Activated CD8-positive, alpha-beta memory T cell treated with anti-CD3 and anti-CD28 coated beads for 48 hours (primary cell): Measurements from ENCODE around the gene IL23R.

Source experiments
- DNase-seq, 3 experiments: peaks; one replicate each; pipeline ENCODE4 v3.0.0-alpha.2; 2020; ENCODE audit warnings: low read depth in 2 of 3, low spot score in 2 of 3

IL23R gene

GRCh38 chr1:67148516-67149178 lies 17.6 kb upstream of the IL23R start:
- DNase-seq, result no peak

DNA sequence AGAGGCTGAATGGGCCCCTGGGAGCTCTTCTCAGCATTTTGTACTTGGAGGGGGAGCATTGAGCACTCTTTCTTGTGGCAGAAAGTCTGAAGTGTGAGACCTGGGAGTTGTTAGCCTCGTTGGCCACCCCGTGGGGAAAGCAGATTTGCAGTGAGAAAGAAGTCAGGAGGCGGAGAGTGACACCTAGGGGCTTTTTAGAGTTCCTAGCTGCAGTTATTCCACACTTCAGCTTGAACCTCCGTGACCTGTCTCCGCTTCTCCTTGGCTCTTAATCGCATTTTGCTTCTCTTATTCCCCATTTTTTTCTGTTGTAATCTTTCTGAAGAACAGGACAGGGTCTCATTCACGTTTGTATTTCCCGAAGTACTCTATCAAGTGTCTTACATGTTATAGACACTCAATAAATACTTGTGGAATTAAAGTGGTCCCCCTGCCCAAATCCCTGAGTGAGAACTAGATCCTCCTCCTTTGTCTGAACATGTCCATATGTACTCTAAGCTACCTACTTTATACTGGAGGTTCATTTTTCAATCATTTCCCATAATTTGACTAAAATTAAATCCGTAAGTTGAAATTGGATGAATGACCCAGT lies 17.0 kb upstream of the IL23R start:
- DNase-seq, result peak in 1 of 3 experiments; percentile 29

GRCh38 chr1:67150931-67151330 lies 15.3 kb upstream of the IL23R start:
- DNase-seq, result no peak

DNA sequence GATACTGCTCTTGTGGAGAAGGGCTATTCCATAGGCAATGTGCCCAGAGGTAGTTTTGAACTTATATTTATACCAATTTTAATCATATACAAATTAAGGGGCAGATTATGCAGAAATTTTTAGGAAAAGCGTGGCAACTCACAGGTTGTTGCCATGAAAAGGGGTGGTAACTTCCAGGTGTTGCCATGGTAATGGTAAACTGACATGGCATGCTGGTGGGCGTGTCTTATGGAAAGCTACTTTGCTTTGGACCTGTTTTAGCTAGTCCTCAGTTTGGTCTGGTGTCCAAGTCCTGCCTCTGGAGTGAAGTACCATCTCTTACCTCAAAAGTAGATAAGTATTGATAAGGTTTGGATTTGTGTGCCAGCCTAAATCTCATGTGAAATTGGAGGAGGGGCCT lies 7.9 kb upstream of the IL23R start:
- DNase-seq, result no peak

GRCh38 chr1:67159233-67159632 lies 7.0 kb upstream of the IL23R start:
- DNase-seq, result no peak

DNA sequence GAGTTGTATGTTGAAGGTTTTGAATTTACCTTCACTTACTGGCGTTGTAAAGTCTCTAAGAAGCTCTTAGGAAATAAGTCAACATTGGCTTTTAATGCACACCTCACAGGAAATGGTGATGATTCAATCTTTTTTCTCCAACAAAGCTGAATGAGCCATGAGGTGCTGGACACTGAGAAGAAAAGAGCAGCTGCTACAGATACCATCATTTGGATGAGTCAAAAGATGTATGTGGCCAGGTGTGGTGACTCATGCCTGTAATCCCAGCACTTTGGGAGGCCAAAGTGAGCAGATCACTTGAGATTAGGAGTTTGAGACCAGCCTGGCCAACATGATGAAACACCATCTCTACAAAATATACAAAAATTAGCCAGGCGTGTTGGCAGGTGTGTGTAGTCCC lies 3.3 kb upstream of the IL23R start:
- DNase-seq, result no peak

DNA sequence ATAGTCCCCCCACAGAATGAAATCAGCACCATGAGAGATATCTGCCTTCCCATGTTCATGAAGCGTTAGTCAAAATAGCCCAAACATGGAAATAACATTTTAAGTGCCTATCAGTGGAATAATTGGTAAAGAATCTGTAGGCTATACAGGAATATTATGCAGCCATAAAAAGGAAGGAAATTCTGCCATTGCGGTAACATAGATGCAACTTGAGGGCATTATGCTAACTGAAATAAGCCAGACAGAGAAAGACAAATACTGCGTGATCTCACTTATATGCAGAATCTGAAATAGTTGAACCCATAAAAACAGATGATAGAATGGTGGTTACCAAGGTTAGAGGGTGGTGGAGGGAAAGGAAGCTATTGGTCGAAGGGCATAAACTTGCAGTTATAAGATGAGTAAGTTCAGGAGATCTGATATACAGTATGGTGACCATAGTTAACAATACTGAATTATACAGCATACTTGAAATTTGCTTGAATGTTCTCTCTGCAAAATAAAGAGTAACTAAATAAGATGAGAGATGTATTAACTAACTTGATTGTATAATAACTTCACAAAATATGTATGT lies 699 bp upstream of the IL23R start:
- DNase-seq, result no peak

GRCh38 chr1:67169496-67169895 lies 3.2 kb downstream of the IL23R start:
- no peak for DNase-seq

GRCh38 chr1:67169932-67170331 lies 3.7 kb downstream of the IL23R start:
- DNase-seq, result no peak

- no peak for DNase-seq
Measured at GRCh38 chr1:67170751-67171573, 4.7 kb downstream of the IL23R start.

GRCh38 chr1:67171574-67171955 lies 5.3 kb downstream of the IL23R start:
- no peak for DNase-seq

DNA sequence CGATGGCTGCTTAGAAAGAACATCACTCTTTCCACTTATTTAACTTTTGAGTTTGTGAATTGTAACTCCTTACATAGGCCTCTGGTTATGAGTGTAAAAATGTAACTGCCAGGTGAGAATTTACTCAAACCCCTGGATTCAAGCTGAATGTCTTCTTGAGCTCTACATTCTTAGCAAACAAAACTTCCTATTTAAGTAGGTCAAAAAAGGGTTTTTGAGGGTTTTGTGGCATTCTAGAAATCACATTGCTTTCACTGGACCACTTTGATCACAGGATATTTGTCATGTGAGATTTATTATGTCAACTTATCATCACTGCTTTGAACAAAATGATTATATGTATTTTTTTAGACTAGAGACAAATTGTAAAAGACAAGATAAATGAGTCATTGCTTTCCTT lies 5.7 kb downstream of the IL23R start:
- no peak for DNase-seq

DNA sequence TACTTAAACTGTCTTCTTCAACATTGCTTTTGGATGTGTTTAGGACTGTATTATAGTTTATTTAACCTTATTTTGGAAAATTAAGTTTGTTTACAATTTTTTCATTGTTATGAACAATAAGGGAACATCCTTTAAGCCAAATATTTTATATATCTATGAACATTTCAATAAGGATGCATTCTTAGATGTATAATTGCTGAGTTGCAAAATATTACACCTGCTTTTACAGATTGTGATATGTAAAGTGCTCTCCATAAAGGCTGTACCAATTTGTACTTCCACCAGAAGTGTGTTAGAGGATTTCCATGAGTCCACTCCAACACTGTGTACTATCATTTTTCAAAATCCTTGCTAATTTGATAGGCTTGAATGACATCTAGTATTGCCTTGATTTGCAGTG lies 7.7 kb downstream of the IL23R start:
- DNase-seq, result no peak

- no peak for DNase-seq
Measured at GRCh38 chr1:67174716-67175284, 8.5 kb downstream of the IL23R start.

GRCh38 chr1:67175530-67176087 lies 9.4 kb downstream of the IL23R start:
- no peak for DNase-seq

GRCh38 chr1:67184838-67185421 lies 18.7 kb downstream of the IL23R start:
- DNase-seq, result no peak

GRCh38 chr1:67188137-67188536 lies 21.9 kb downstream of the IL23R start:
- no peak for DNase-seq

DNA sequence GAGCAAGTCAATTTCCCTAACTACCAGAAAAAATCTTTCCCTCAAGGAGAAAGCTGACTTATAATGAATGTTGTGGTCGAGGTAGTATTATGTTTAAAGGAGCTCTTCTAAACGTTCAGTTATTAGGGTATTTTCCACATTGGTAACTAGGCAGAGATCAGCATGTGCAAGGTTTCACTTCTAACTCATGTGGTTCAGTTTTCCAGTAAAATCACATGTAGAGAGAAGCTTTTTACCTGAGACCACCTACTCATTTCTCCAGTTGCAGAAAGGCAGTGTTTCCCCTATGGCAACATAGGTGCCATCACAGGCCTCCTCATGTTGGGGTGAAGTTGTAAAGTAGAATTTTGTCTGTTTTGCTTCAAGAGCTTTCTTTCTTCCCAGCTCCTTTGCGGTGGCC lies 23.7 kb downstream of the IL23R start:
- DNase-seq, result no peak

GRCh38 chr1:67190410-67190809 lies 24.2 kb downstream of the IL23R start:
- no peak for DNase-seq

GRCh38 chr1:67190942-67191341 lies 24.7 kb downstream of the IL23R start:
- no peak for DNase-seq
